ENCODE data around the gene ZEB2. TPM values are rescaled to one million over a fixed set of nuclear protein-coding genes. Genes with fewer than 3 reads are reported as not detected.

The ZEB2 gene
- total and polyA plus RNA-seq, 2 of the 8 experiments (the other 6 are each of a cell fraction or from before 2014, with no cell fraction given) = 0.38 TPM; not detected in 1

- TF ChIP-seq RBBP5 (IDR thresholded peaks at IDR 0.05; ENCODE audit: borderline replicate concordance, low read depth, low read length) (no peak), CHD2 (IDR thresholded peaks at IDR 0.05; ENCODE audit: low read length) (no peak)
Measured at GRCh38 chr2:144480285-144480684, 39.6 kb downstream of the ZEB2 start (continued).
